Central memory CD4-positive, alpha-beta T cell (primary cell): ENCODE measurements around the gene PIEZO1.
A peak's percentile ranks its signal among the peaks of the same experiment; 100 is the strongest.

Experiments used
- DNase-seq: peaks from one replicate; pipeline ENCODE4 v3.0.0; 2022

Gene PIEZO1

GRCh38 chr16:88714420-88715302 lies 70.4 kb downstream of the PIEZO1 start:
- DNase-seq: no peak

GRCh38 chr16:88713568-88714419 lies 71.2 kb downstream of the PIEZO1 start:
- DNase-seq: no peak

DNA sequence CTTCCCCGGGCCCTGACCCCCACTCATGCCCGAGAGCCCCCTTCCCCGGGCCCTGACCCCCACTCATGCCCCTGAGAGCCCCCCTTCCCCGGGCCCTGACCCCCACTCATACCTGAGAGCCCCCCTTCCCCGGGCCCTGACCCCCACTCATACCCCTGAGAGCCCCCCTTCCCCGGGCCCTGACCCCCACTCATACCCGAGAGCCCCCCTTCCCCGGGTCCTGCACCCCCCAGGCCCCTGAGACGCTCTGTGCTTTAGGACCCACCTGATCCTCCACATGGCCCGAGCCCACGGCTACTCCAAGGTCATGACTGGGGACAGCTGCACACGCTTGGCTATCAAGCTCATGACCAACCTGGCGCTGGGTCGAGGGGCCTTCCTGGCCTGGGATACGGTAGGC lies 72.0 kb downstream of the PIEZO1 start:
- no peak for DNase-seq

GRCh38 chr16:88712362-88712979 lies 72.5 kb downstream of the PIEZO1 start:
- DNase-seq: no peak

- no peak for DNase-seq
Observed at GRCh38 chr16:88711750-88712340, 73.2 kb downstream of the PIEZO1 start.

GRCh38 chr16:88710556-88710955 lies 74.5 kb downstream of the PIEZO1 start:
- no peak for DNase-seq

DNA sequence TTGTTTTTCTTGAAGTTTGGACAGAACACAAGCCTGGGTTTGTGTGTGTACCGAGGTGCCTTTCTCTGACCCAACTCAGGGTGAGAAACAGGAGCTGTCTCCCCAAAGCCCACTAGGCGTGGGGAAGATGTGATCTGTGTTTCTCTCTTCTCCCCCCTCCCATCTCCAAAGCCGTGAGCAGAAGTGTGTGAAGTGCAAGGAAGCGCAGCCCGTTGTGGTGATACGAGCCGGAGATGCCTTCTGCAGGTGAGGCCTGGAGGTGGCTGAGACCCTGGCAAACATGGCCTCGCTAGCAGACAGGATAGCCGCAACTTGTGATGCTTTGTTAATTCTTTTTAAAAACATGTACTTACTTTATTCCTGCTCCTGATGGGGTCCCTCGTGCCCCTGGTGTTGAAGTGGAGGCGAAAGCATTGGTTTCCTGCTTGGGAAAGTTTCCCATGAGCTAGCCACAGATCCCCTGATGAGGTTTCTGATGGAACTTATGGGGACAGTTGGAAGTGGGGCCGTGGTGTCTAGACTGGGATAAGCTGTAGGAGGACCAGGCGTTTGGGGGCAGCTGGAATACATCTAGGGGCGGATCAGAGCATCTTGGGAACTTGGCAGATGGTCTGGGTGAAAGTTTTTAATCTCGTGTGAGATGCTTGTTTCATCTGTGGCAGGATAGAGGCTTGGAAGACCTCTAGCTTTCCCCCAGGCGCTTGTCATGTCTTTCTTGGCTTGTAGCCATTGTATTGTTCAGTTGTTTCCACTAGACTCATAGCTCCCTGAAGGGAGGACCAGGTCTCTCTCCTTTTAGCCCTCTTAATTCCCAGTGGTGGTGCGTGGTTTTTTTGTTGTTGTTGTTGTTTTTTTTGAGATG lies 77.8 kb downstream of the PIEZO1 start:
- no peak for DNase-seq

GRCh38 chr16:88706229-88706964 lies 78.6 kb downstream of the PIEZO1 start, which contains the start of the genes CTU2 and RNF166:
Gene CTU2 (plus strand): TSS chr16:88706503. CDS start chr16:88706531, 28 bp downstream.
Gene RNF166 (minus strand): TSS chr16:88706408. CDS start chr16:88706325, 83 bp downstream.
- peak; percentile 91 for DNase-seq

DNA sequence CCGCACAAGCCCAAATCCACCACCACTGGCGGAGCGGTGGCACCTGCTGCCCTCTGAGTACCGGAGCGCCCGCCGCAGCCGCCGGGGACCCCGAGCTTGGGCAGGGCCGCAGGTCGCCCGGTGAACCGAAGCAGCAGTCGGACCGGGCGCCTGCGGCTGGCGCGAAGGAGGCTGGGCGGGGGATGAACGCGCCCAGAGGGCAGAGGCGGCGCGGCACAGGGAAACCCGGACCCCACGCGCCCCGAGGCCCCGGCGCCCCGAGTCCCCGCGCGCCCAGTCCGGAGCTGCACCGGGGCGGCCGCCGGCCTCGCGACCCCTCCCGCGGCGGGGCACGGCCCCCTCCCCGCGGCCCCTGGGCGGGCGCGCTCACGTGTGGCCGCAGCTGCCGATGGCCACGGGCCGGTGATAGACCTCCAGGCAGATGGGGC lies 79.2 kb downstream of the PIEZO1 start:
- DNase-seq: no peak

- DNase-seq: peak; percentile 54
Observed at GRCh38 chr16:88705076-88705684, 79.8 kb downstream of the PIEZO1 start.

GRCh38 chr16:88703486-88704309 lies 81.3 kb downstream of the PIEZO1 start:
- peak; percentile 73 for DNase-seq

GRCh38 chr16:88702371-88703210 lies 82.4 kb downstream of the PIEZO1 start:
- DNase-seq: no peak

DNA sequence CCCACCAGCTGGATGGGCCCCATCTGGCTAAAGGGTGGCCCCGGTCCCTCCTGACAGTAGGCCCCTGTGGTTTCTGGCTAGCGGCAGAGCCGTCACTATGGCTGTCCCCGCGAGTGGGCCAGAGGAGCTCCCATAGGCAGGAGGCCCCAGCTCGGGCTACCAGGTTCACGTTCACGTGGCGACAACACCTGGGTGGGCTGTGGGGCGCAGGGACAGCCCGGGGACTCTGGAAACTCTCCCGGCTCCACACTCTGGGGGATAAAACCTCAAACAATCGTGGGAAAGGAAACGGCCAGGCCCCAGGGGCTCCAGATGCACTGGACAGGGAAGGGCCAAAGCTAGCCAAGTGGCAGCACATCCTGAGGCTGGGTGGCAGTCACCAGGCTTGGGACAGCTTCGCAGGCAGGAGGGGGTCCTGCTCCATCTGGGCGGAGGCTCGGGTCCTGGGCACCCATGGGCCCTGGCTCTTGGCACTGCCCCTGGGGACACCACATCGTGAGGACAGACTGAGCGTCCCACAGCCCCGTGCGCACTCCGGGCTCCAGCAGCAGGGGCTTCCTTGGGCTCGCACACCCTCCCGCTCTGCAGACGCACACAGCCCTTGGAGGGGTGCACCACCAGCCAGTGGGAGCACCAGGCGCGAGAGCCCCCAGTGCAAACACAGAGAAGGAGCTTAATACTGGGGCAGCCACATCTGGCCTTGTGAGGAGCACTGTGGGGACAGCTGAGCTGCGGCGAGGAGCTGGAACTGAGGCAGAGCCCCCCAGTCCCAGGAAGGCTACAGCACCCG lies 83.2 kb downstream of the PIEZO1 start:
- DNase-seq: no peak

GRCh38 chr16:88700636-88701482 lies 84.2 kb downstream of the PIEZO1 start:
- peak; percentile 97 for DNase-seq

DNA sequence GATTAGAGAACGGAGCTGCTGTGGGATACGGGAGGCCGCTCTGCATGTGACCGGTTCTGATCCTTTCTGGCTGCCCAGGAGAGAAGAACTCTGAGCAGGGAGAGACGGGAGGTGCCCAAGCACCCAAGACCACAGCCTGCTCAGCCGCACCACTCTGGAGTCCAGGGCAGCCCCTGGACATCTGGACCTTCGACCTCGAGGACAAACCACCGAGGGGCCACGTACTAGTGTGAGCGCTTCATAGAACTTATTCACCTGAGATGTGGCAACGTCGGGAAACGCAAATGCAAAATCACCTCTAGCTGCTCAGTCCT lies 84.7 kb downstream of the PIEZO1 start:
- no peak for DNase-seq

GRCh38 chr16:88699180-88699579 lies 85.8 kb downstream of the PIEZO1 start:
- DNase-seq: no peak

DNA sequence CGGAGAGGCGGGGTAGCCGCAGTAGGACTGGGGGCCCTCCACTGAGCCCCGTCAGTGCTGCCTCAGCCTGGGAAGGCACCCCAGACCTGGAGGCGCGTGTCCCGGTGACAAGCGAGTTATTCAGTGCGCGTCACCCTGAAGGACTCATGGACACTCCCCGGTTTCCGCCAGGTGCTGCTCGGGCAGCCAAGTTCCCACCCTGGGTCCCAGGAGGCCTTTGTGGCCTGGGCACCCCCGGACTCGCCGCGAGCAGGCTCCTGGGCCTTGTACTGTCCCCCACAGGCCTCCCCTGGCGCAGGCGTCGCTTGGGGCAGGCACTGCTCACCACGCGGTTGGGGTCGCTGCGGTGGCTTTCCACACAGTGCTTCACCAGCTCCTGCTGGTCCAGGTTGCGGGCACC lies 86.4 kb downstream of the PIEZO1 start:
- DNase-seq: no peak
